ENCODE data around the gene MAPK9. TPM values are rescaled to one million over a fixed set of nuclear protein-coding genes. Genes with fewer than 3 reads are reported as not detected.

Gene MAPK9
- total and polyA plus RNA-seq, 2 experiments from 2014 or later, result 17.8 to 31.3 TPM

- Histone ChIP-seq H3K27ac (no peak overlapping the region), H3K36me3 (replicated peaks; ENCODE audit: insufficient read depth, low read depth) (no peaks in the 10 kb centered on the region), H3K4me3 (no peak overlapping the region), H3K4me1 (ENCODE audit: insufficient read depth) (no peaks in the 10 kb centered on the region), H3K27me3 (no peaks in the 10 kb centered on the region), H3K9me2 (replicated peaks; ENCODE audit: insufficient read depth) (no peaks in the 10 kb centered on the region), H4K20me1 (ENCODE audit: insufficient read depth, poor library complexity, severe bottlenecking) (no peaks in the 10 kb centered on the region), H3K9me3 (ENCODE audit: low read depth) (no peaks in the 10 kb centered on the region), H3K4me2 (no peak overlapping the region), H2AFZ (no peak overlapping the region), H3K79me2 (no peaks in the 10 kb centered on the region)
- TF ChIP-seq EZH2 (IDR thresholded peaks at IDR 0.05; ENCODE audit: borderline replicate concordance) (no peak), EZH2phosphoT487 (IDR thresholded peaks at IDR 0.05; ENCODE audit: low read depth, severe bottlenecking, unreplicated experiment) (no peak), CTCF (IDR thresholded peaks at IDR 0.05; ENCODE audit: poor library complexity) (no peak)
- DNase-seq (ENCODE audit: low spot score), result no peak
- WGBS (ENCODE audit: low lambda C conversion rate, missing lambda C conversion rate), result 95% methylated on average over 21 of the region's 21 CpGs
These were observed 76.8 kb downstream of the MAPK9 start for GRCh38 chr5:180214870-180215770.

- no peaks in the 10 kb centered on the region for H3K79me2 ChIP-seq
- H3K4me3 ChIP-seq, result no peak overlapping the region
- no peak overlapping the region for H3K4me2 ChIP-seq
- no peaks in the 10 kb centered on the region for H3K36me3 ChIP-seq (replicated peaks; ENCODE audit: insufficient read depth, low read depth)
- no peak overlapping the region for H2AFZ ChIP-seq
- no peaks in the 10 kb centered on the region for H3K9me3 ChIP-seq (ENCODE audit: low read depth)
- no peaks in the 10 kb centered on the region for H4K20me1 ChIP-seq (ENCODE audit: insufficient read depth, poor library complexity, severe bottlenecking)
- no peaks in the 10 kb centered on the region for H3K27me3 ChIP-seq
- H3K27ac ChIP-seq, result no peak overlapping the region
- H3K4me1 ChIP-seq (ENCODE audit: insufficient read depth), result no peaks in the 10 kb centered on the region
- TF ChIP-seq CTCF (IDR thresholded peaks at IDR 0.05; ENCODE audit: poor library complexity) (no peak), EZH2phosphoT487 (IDR thresholded peaks at IDR 0.05; ENCODE audit: low read depth, severe bottlenecking, unreplicated experiment) (no peak), EZH2 (IDR thresholded peaks at IDR 0.05; ENCODE audit: borderline replicate concordance) (no peak)
- H3K9me2 ChIP-seq (replicated peaks; ENCODE audit: insufficient read depth), result no peaks in the 10 kb centered on the region
- DNase-seq (ENCODE audit: low spot score), result no peak
- WGBS (ENCODE audit: low lambda C conversion rate, missing lambda C conversion rate), result 84% methylated on average over 5 of the region's 5 CpGs
These were observed 78.2 kb downstream of the MAPK9 start for GRCh38 chr5:180213657-180214207.

GRCh38 chr5:180213256-180213600, 78.7 kb downstream of the MAPK9 start:
- no peaks in the 10 kb centered on the region for H3K9me3 ChIP-seq (ENCODE audit: low read depth)
- WGBS (ENCODE audit: low lambda C conversion rate, missing lambda C conversion rate), result 60% methylated on average over 4 of the region's 4 CpGs
- H3K79me2 ChIP-seq, result no peaks in the 10 kb centered on the region
- TF ChIP-seq EZH2 (IDR thresholded peaks at IDR 0.05; ENCODE audit: borderline replicate concordance) (no peak), CTCF (IDR thresholded peaks at IDR 0.05; ENCODE audit: poor library complexity) (peak; percentile 25)
- H3K9me2 ChIP-seq (replicated peaks; ENCODE audit: insufficient read depth), result no peaks in the 10 kb centered on the region
- H3K4me1 ChIP-seq (ENCODE audit: insufficient read depth), result peaks cover 3% of the 10 kb centered on the region
- H3K4me3 ChIP-seq, result no peak overlapping the region
- no peak overlapping the region for H3K27ac ChIP-seq
- peaks cover 3% of the 10 kb centered on the region for H3K27me3 ChIP-seq
- no peaks in the 10 kb centered on the region for H3K36me3 ChIP-seq (replicated peaks; ENCODE audit: insufficient read depth, low read depth)
- no peak overlapping the region for H3K4me2 ChIP-seq
- DNase-seq (ENCODE audit: low spot score), result no peak
- H4K20me1 ChIP-seq (ENCODE audit: insufficient read depth, poor library complexity, severe bottlenecking), result no peaks in the 10 kb centered on the region
- no peak overlapping the region for H2AFZ ChIP-seq
